Spleen (tissue), 7 donors: ENCODE measurements around the gene GRK4.

Experiments used
- CTCF ChIP-seq, 11 experiments: fragments of 200-600 bp in 7 of 11; fragments of 450-650 bp in 4 of 11; sonication (generic) in 4 of 11; IDR thresholded peaks in 8 of 11; conservative IDR thresholded peaks in 3 of 11; 1 replicate in 7 of 11; 2 replicates in 4 of 11; pipeline versions ENCODE4 v1.4.0 to v1.8.0; 2016 to 2021; ENCODE audit warnings: antibody characterized with exemption in 11 of 11, inconsistent platforms in 4 of 11, mild to moderate bottlenecking in 1 of 11
- POLR2A ChIP-seq, 3 donors: fragments of 450-650 bp; IDR thresholded peaks; one replicate each; pipeline ENCODE4 v1.5.1; 2017; ENCODE audit warnings: antibody characterized with exemption in 3 of 3, mild to moderate bottlenecking in 1 of 3
- POLR2AphosphoS5 ChIP-seq, 3 donors: sonication (generic); formaldehyde crosslinking; IDR thresholded peaks; one replicate each; pipeline ENCODE4 v1.5.1; 2017; ENCODE audit warnings: antibody characterized with exemption in 3 of 3
- donor health status: DM: no; HTN: no; CAD: no; lungs with moderate emphysema.
- donor health status: DM: no; HTN: no; CAD: no.
- donor health status: DM: no; HTN: no; CAD: no.

DNA sequence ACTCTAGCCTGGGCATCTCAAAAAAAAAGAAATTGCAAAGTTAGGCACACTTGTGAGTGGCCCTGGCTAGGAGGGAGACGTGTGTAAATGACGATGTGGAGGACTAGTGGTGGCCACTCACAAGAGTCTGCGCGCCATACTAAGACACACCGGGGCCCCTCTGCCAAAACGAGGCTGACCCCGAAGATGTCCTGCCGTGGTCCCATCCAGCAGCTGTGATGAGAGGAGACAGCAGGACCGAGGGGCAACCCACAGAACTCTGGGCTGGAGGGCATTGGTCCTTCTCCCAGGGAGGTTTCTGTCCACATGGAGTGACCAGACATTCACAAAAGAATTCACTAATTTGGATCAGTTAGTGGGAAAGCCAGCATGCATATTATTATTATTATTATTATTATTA, 47.6 kb upstream of the GRK4 start:
- TF ChIP-seq CTCF (IDR thresholded peaks at IDR 0.05 in 8 of 11, conservative IDR thresholded peaks at IDR 0.05 in 3 of 11) (no peak), POLR2A (IDR thresholded peaks at IDR 0.05) (no peak), POLR2AphosphoS5 (IDR thresholded peaks at IDR 0.05) (peak in 1 of 3 donors; percentile 12)
